ENCODE measurements around the gene SEMA4C. TPM values are rescaled to one million over a fixed set of nuclear protein-coding genes. Genes with fewer than 3 reads are reported as not detected.

SEMA4C gene
- polyA plus RNA-seq, 1 donor from 2014 or later, result 88.7 TPM

DNA sequence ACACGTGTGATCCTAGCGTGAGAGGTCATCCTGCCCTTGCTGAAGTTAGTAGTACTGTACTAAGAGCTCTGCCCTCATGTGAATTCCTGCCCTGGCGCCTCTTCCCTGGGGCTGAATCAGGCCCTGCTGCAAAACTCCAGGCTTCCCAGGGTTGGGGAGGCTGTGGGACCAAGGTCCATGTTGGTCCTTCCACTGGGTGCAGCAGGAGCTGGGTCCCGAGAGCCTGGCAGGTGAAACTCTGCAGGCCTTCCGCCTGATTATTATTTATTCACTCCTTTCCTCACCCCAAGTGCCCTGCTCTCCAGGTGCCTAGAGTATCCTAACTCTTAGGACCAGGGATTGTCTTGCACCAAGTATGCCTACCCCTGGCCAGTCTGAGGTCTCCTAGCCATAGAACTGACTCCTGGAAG is 59.1 kb downstream of the SEMA4C start:
- Histone ChIP-seq H3K79me2 (replicated peaks; ENCODE audit: insufficient read depth, low read length) (no peaks in the 10 kb centered on the region), H3K27ac (ENCODE audit: low read length) (no peak overlapping the region), H3K36me3 (ENCODE audit: insufficient read depth, low read length) (no peaks in the 10 kb centered on the region), H3K4me2 (ENCODE audit: low read length) (no peak overlapping the region), H3K9me3 (ENCODE audit: low read length) (no peaks in the 10 kb centered on the region), H3K9me2 (ENCODE audit: insufficient read depth, low read length) (no peaks in the 10 kb centered on the region), H3K4me3 (ENCODE audit: low read length) (no peak overlapping the region), H3F3A (ENCODE audit: insufficient read depth, low read length, poor library complexity, severe bottlenecking) (no peaks in the 10 kb centered on the region), H3K27me3 (ENCODE audit: insufficient read depth, low read depth, low read length) (no peaks in the 10 kb centered on the region), H4K20me1 (ENCODE audit: insufficient read depth) (no peaks in the 10 kb centered on the region), H2AFZ (ENCODE audit: low read depth, low read length) (no peak overlapping the region), H3K9ac (ENCODE audit: low read length) (no peak overlapping the region)
- TF ChIP-seq SMC3 (conservative IDR thresholded peaks at IDR 0.05; ENCODE audit: poor library complexity), result no peak
- no peak for TF ChIP-seq MXI1 (conservative IDR thresholded peaks at IDR 0.05; ENCODE audit: poor library complexity, severe bottlenecking)
- TF ChIP-seq, protein P1, sequence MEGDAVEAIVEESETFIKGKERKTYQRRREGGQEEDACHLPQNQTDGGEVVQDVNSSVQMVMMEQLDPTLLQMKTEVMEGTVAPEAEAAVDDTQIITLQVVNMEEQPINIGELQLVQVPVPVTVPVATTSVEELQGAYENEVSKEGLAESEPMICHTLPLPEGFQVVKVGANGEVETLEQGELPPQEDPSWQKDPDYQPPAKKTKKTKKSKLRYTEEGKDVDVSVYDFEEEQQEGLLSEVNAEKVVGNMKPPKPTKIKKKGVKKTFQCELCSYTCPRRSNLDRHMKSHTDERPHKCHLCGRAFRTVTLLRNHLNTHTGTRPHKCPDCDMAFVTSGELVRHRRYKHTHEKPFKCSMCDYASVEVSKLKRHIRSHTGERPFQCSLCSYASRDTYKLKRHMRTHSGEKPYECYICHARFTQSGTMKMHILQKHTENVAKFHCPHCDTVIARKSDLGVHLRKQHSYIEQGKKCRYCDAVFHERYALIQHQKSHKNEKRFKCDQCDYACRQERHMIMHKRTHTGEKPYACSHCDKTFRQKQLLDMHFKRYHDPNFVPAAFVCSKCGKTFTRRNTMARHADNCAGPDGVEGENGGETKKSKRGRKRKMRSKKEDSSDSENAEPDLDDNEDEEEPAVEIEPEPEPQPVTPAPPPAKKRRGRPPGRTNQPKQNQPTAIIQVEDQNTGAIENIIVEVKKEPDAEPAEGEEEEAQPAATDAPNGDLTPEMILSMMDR (IDR thresholded peaks at IDR 0.05; ENCODE audit: poor library complexity, severe bottlenecking), result no peak
- TF ChIP-seq, protein P2, sequence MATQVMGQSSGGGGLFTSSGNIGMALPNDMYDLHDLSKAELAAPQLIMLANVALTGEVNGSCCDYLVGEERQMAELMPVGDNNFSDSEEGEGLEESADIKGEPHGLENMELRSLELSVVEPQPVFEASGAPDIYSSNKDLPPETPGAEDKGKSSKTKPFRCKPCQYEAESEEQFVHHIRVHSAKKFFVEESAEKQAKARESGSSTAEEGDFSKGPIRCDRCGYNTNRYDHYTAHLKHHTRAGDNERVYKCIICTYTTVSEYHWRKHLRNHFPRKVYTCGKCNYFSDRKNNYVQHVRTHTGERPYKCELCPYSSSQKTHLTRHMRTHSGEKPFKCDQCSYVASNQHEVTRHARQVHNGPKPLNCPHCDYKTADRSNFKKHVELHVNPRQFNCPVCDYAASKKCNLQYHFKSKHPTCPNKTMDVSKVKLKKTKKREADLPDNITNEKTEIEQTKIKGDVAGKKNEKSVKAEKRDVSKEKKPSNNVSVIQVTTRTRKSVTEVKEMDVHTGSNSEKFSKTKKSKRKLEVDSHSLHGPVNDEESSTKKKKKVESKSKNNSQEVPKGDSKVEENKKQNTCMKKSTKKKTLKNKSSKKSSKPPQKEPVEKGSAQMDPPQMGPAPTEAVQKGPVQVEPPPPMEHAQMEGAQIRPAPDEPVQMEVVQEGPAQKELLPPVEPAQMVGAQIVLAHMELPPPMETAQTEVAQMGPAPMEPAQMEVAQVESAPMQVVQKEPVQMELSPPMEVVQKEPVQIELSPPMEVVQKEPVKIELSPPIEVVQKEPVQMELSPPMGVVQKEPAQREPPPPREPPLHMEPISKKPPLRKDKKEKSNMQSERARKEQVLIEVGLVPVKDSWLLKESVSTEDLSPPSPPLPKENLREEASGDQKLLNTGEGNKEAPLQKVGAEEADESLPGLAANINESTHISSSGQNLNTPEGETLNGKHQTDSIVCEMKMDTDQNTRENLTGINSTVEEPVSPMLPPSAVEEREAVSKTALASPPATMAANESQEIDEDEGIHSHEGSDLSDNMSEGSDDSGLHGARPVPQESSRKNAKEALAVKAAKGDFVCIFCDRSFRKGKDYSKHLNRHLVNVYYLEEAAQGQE (IDR thresholded peaks at IDR 0.05; ENCODE audit: borderline replicate concordance), result no peak
- no peak for TF ChIP-seq EP300 (conservative IDR thresholded peaks at IDR 0.05; ENCODE audit: poor library complexity, severe bottlenecking)
- TF ChIP-seq POLR2AphosphoS5 (IDR thresholded peaks at IDR 0.05), result no peak
- TF ChIP-seq EZH2 (IDR thresholded peaks at IDR 0.05; ENCODE audit: borderline replicate concordance, insufficient read depth, low read length, poor library complexity, severe bottlenecking), result no peak
- no peak for TF ChIP-seq TAF1 (IDR thresholded peaks at IDR 0.05; ENCODE audit: low read depth)
- no peak for TF ChIP-seq RAD21 (conservative IDR thresholded peaks at IDR 0.05)

DNA sequence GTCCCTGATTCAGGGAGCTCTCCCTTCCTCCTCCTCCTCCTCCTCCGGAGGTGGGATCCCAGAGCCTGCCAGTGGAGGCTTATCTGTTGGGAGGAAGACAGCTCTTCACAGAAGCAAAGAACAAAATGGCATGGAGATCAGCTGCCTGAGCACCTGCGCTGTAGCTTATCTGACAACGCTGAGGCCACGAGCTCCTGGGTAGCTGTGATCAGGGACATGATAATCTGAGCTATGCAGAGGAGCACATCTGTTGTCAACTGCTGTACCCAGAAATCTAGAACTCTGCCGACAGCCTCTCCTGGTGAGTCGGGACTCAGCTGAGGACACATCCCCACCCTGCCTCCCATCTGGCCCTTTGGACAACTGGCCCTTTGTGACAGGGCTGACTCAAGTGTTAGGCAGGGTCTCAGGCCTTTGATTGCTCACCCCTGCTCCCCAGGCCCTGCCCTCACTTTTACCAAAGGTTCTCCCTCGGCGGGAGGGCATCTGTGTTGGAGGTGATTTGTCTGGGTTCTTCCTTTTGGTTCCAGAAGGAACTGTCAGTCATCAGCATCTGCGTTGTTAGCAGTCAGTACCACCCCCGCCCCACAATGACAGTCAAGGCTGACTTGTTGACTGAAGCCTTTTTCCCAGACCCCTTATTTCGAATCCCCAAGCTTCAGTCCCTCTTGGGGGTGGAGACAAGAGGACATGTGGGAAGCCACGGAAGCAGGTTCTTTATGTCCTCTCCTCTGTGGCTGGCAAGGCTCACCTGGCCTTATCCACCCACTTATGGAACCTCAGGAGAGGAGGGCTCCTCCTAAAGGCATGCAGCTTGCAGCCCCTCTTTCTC is 59.7 kb downstream of the SEMA4C start:
- Histone ChIP-seq H3K27ac (ENCODE audit: low read length) (no peak overlapping the region), H2AFZ (ENCODE audit: low read depth, low read length) (no peak overlapping the region), H3K27me3 (ENCODE audit: insufficient read depth, low read depth, low read length) (no peaks in the 10 kb centered on the region), H3F3A (ENCODE audit: insufficient read depth, low read length, poor library complexity, severe bottlenecking) (no peaks in the 10 kb centered on the region), H4K20me1 (ENCODE audit: insufficient read depth) (no peaks in the 10 kb centered on the region), H3K79me2 (replicated peaks; ENCODE audit: insufficient read depth, low read length) (no peaks in the 10 kb centered on the region), H3K4me3 (ENCODE audit: low read length) (no peak overlapping the region), H3K9ac (ENCODE audit: low read length) (no peak overlapping the region), H3K36me3 (ENCODE audit: insufficient read depth, low read length) (no peaks in the 10 kb centered on the region), H3K9me3 (ENCODE audit: low read length) (no peaks in the 10 kb centered on the region), H3K9me2 (ENCODE audit: insufficient read depth, low read length) (no peaks in the 10 kb centered on the region), H3K4me2 (ENCODE audit: low read length) (no peak overlapping the region)
- TF ChIP-seq, protein P1 (IDR thresholded peaks at IDR 0.05; ENCODE audit: poor library complexity, severe bottlenecking), result no peak
- TF ChIP-seq EZH2 (IDR thresholded peaks at IDR 0.05; ENCODE audit: borderline replicate concordance, insufficient read depth, low read length, poor library complexity, severe bottlenecking) (no peak), MXI1 (conservative IDR thresholded peaks at IDR 0.05; ENCODE audit: poor library complexity, severe bottlenecking) (no peak), RAD21 (conservative IDR thresholded peaks at IDR 0.05) (no peak), POLR2AphosphoS5 (IDR thresholded peaks at IDR 0.05) (no peak), SMC3 (conservative IDR thresholded peaks at IDR 0.05; ENCODE audit: poor library complexity) (no peak), EP300 (conservative IDR thresholded peaks at IDR 0.05; ENCODE audit: poor library complexity, severe bottlenecking) (no peak), TAF1 (IDR thresholded peaks at IDR 0.05; ENCODE audit: low read depth) (no peak)
- TF ChIP-seq, protein P2 (IDR thresholded peaks at IDR 0.05; ENCODE audit: borderline replicate concordance), result no peak

Measured in neural cell (in vitro differentiated cells).